ENCODE data around the gene SOCS1. TPM values are rescaled to one million over a fixed set of nuclear protein-coding genes. Genes with fewer than 3 reads are reported as not detected.

The SOCS1 gene
- total and polyA plus RNA-seq, 2 of the 4 experiments (the other 2 are of a cell fraction), result 2.0 to 22.0 TPM

GRCh38 chr16:11213799-11214198 lies 42.2 kb downstream of the SOCS1 start:
- no peak overlapping the region for H3K4me2 ChIP-seq (ENCODE audit: low read depth, low read length)
- H3K27me3 ChIP-seq (ENCODE audit: control insufficient read depth, insufficient read depth, low read length), result peaks cover 5% of the 10 kb centered on the region; the same call in 1 of the 2 replicates
- no peaks in the 10 kb centered on the region for H3K36me3 ChIP-seq (ENCODE audit: control insufficient read depth, insufficient read depth, low read length)
- no peak for ATAC-seq (ENCODE audit: low read depth)
- H3K9ac ChIP-seq (ENCODE audit: low read depth, low read length), result no peak overlapping the region
- ChIA-PET CTCF (no interaction called here), POLR2A (ENCODE audit: unreplicated experiment) (no interaction called here)
- no peak overlapping the region for H3K56ac ChIP-seq (ENCODE audit: extremely low read depth, insufficient read depth, low read length)
- no peaks in the 10 kb centered on the region for H3K79me1 ChIP-seq (ENCODE audit: low read depth in 1 of 2, low read length in 2 of 2)
- no peak overlapping the region for H2AFZ ChIP-seq (replicated peaks; ENCODE audit: low read length, poor library complexity)
- no peak overlapping the region for H3K4ac ChIP-seq (ENCODE audit: low read depth, low read length)
- no peak overlapping the region for H2BK120ac ChIP-seq (ENCODE audit: low read depth, low read length)
- peaks cover 20% of the 10 kb centered on the region for H3K9me3 ChIP-seq (ENCODE audit: control insufficient read depth, insufficient read depth, low read length)
- BruUV-seq (replicated peaks), result no TSS peak
- H2BK5ac ChIP-seq (ENCODE audit: low read depth, low read length, poor library complexity, severe bottlenecking), result no peak overlapping the region
- H4K5ac ChIP-seq (ENCODE audit: low read depth, low read length), result no peak overlapping the region
- no peak for DNase-seq
- H3K4me1 ChIP-seq (ENCODE audit: control insufficient read depth, insufficient read depth, low read length), result no peaks in the 10 kb centered on the region
- no CpG with 5 or more reads among the region's 7 CpGs for WGBS, 2 experiments (ENCODE audit: extremely low coverage in 2 of 2, insufficient read length in 1 of 2)
- no peak overlapping the region for H2AK5ac ChIP-seq (ENCODE audit: low read depth, low read length)
- no peaks in the 10 kb centered on the region for H3K9me1 ChIP-seq (ENCODE audit: insufficient read depth, low read length)
- H4K91ac ChIP-seq (ENCODE audit: insufficient read depth, low read depth, low read length), result no peak overlapping the region
- H2AK9ac ChIP-seq (replicated peaks; ENCODE audit: low read depth, low read length, poor library complexity), result no peak overlapping the region
- no peak overlapping the region for H4K8ac ChIP-seq (ENCODE audit: low read depth in 2 of 2, low read length in 2 of 2)
- dilution Hi-C loops (cut with HindIII; ENCODE audit: low sequenced_read_pairs, unreplicated experiment), result no loop called here
- H3K4me3 ChIP-seq (ENCODE audit: insufficient read depth, low read depth, low read length), result no peak overlapping the region
- no peaks in the 10 kb centered on the region for H4K20me1 ChIP-seq (ENCODE audit: insufficient read depth, low read length)
- H3K14ac ChIP-seq (replicated peaks; ENCODE audit: low read depth, low read length), result no peak overlapping the region
- H3K23ac ChIP-seq (ENCODE audit: low read depth, low read length), result no peak overlapping the region
- no peak for TF ChIP-seq MAFK (IDR thresholded peaks at IDR 0.05; ENCODE audit: low read depth, low read length)
- no peak for TF ChIP-seq MAZ (IDR thresholded peaks at IDR 0.05; ENCODE audit: borderline replicate concordance, low read depth, low read length)
- TF ChIP-seq RCOR1 (IDR thresholded peaks at IDR 0.05; ENCODE audit: insufficient replicate concordance, low read length), result no peak
- TF ChIP-seq SMC3 (IDR thresholded peaks at IDR 0.05; ENCODE audit: low read depth, low read length), result no peak
- no peak for TF ChIP-seq FOS (IDR thresholded peaks at IDR 0.05; ENCODE audit: low read depth, low read length)
- TF ChIP-seq USF2 (IDR thresholded peaks at IDR 0.05; ENCODE audit: low read depth, low read length), result no peak
- TF ChIP-seq CTCF (conservative IDR thresholded peaks at IDR 0.05; ENCODE audit: low read depth, low read length), result no peak
- TF ChIP-seq NFE2L2 (IDR thresholded peaks at IDR 0.05; ENCODE audit: low read depth, low read length), result no peak
- TF ChIP-seq BHLHE40 (IDR thresholded peaks at IDR 0.05; ENCODE audit: low read depth, low read length), result no peak
- TF ChIP-seq RAD21 (IDR thresholded peaks at IDR 0.05; ENCODE audit: low read length), result no peak
- TF ChIP-seq CEBPB (IDR thresholded peaks at IDR 0.05; ENCODE audit: low read depth, low read length), result no peak
- no peak for TF ChIP-seq POLR2A (IDR thresholded peaks at IDR 0.05; ENCODE audit: low read depth, low read length)
- no peak for TF ChIP-seq MXI1 (IDR thresholded peaks at IDR 0.05; ENCODE audit: borderline replicate concordance, low read depth, low read length)
- no peak for TF ChIP-seq ELK1 (IDR thresholded peaks at IDR 0.05; ENCODE audit: borderline replicate concordance, low read depth, low read length)
- no peak for TF ChIP-seq CHD1 (IDR thresholded peaks at IDR 0.05; ENCODE audit: low read depth, low read length)
- no peak for TF ChIP-seq RFX5 (IDR thresholded peaks at IDR 0.05; ENCODE audit: low read depth, low read length)
- intact Hi-C loops (cut with micrococcal nuclease), result no loop called here
- in situ Hi-C loops (cut with MboI; ENCODE audit: low sequenced_read_pairs), result no loop called here
- H3K27ac ChIP-seq (ENCODE audit: insufficient read depth, low read length), result no peak overlapping the region
- H3K18ac ChIP-seq (ENCODE audit: low read depth, low read length), result no peak overlapping the region
- no peak overlapping the region for H2BK20ac ChIP-seq (ENCODE audit: low read depth, low read length)
- H2BK15ac ChIP-seq (ENCODE audit: low read depth, low read length), result no peak overlapping the region

All from IMR-90 (cell line).